ENCODE data around the gene HECTD3.

DNA sequence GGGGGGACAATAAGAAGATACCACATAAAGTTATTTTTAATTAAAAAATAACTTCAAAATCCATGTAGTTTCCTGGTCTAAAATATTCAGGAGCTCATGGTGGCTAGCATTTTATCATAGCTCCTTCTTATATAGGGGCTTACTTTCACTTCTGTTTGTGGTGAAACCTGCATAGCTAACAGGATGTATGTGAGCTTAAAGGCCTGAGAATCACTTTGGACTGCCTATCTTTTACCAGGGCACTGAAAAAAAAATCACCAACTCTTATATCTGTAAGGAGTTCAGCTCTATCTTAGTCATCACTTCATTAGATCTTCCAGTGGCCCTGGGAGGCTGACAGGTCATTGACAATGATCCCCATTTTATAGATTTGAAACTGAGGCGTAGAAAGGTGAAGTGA is 22.2 kb upstream of the HECTD3 start:
- TF ChIP-seq, protein P1, sequence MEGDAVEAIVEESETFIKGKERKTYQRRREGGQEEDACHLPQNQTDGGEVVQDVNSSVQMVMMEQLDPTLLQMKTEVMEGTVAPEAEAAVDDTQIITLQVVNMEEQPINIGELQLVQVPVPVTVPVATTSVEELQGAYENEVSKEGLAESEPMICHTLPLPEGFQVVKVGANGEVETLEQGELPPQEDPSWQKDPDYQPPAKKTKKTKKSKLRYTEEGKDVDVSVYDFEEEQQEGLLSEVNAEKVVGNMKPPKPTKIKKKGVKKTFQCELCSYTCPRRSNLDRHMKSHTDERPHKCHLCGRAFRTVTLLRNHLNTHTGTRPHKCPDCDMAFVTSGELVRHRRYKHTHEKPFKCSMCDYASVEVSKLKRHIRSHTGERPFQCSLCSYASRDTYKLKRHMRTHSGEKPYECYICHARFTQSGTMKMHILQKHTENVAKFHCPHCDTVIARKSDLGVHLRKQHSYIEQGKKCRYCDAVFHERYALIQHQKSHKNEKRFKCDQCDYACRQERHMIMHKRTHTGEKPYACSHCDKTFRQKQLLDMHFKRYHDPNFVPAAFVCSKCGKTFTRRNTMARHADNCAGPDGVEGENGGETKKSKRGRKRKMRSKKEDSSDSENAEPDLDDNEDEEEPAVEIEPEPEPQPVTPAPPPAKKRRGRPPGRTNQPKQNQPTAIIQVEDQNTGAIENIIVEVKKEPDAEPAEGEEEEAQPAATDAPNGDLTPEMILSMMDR (IDR thresholded peaks at IDR 0.05; ENCODE audit: insufficient read depth, low read length), result no peak
- TF ChIP-seq GABPA (IDR thresholded peaks at IDR 0.05; ENCODE audit: low read depth) (no peak), POLR2AphosphoS5 (IDR thresholded peaks at IDR 0.05; ENCODE audit: low read depth) (no peak)
